ENCODE results near the gene KCNN1. TPM values are rescaled to one million over a fixed set of nuclear protein-coding genes. Genes with fewer than 3 reads are reported as not detected.
A peak's percentile ranks its signal among the peaks of the same experiment; 100 is the strongest.

Gene KCNN1
- total and polyA plus RNA-seq, 4 donors, result 0.14 to 0.60 (median 0.19) TPM; not detected in 1

DNA sequence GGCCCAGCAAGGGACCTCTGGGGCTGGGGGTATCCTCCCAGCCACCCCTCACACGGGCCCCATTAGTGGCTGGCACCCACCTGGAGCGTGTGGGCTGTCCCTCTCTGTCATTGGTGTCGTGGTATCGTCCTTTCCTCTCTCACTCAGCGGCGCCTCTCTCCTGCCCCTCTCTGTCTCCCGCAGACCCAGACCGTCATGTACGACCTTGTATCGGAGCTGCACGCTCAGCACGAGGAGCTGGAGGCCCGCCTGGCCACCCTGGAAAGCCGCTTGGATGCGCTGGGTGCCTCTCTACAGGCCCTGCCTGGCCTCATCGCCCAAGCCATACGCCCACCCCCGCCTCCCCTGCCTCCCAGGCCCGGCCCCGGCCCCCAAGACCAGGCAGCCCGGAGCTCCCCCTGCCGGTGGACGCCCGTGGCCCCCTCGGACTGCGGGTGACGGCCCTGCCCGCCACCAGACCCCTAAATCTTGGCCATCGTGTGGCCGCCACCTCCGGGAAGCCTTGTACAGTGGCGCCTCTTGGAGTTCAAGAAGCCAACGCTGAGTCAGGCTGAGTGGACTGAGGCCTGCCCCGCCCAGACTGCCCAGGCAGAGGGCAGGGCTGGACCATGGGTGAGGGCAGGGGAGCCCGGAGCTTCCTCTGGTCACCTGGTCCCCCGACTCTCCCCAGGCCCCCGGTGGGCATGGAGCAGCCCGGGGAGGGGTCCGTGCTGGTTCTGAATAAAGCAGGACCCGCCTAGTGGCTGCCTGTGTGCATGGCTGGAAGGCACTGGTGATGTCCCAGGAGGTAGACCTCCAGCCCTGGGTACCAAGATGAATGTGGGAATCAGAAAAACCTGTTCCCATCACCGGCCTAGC, 31.3 kb downstream of the KCNN1 start:
- H3K9ac ChIP-seq (ENCODE audit: insufficient read depth in 1 of 2, low read length in 2 of 2), result no peak overlapping the region
- DNase-seq (no peak), ATAC-seq (ENCODE audit: insufficient read depth, low FRiP score) (no peak)
- H3K4me1 ChIP-seq (ENCODE audit: control insufficient read depth in 5 of 5, insufficient read depth in 5 of 5, low read length in 5 of 5), result peaks cover 0 to 5% (median 0%) of the 10 kb centered on the region in 5 donors
- TF ChIP-seq, protein P1, sequence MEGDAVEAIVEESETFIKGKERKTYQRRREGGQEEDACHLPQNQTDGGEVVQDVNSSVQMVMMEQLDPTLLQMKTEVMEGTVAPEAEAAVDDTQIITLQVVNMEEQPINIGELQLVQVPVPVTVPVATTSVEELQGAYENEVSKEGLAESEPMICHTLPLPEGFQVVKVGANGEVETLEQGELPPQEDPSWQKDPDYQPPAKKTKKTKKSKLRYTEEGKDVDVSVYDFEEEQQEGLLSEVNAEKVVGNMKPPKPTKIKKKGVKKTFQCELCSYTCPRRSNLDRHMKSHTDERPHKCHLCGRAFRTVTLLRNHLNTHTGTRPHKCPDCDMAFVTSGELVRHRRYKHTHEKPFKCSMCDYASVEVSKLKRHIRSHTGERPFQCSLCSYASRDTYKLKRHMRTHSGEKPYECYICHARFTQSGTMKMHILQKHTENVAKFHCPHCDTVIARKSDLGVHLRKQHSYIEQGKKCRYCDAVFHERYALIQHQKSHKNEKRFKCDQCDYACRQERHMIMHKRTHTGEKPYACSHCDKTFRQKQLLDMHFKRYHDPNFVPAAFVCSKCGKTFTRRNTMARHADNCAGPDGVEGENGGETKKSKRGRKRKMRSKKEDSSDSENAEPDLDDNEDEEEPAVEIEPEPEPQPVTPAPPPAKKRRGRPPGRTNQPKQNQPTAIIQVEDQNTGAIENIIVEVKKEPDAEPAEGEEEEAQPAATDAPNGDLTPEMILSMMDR (IDR thresholded peaks at IDR 0.05; ENCODE audit: control extremely low read depth, extremely low read depth), result no peak
- 60 to 71% methylated on average over 38 to 41 of the region's 41 CpGs for WGBS, 2 donors
- no peaks in the 10 kb centered on the region for H3K9me3 ChIP-seq (ENCODE audit: control insufficient read depth in 4 of 4, insufficient read depth in 3 of 4, low read length in 3 of 4)
- no peaks in the 10 kb centered on the region for H3K27me3 ChIP-seq (ENCODE audit: control insufficient read depth in 3 of 3, insufficient read depth in 3 of 3, low read length in 2 of 3)
- no peak overlapping the region for H3K4me3 ChIP-seq
- peak overlapping the region in 1 of 2 donors; percentile 25 for H3K27ac ChIP-seq (ENCODE audit: low read depth in 1 of 2, low read length in 1 of 2)
- H3K36me3 ChIP-seq (ENCODE audit: control insufficient read depth in 4 of 4, insufficient read depth in 4 of 4, low read length in 4 of 4), result no peaks in the 10 kb centered on the region

DNA sequence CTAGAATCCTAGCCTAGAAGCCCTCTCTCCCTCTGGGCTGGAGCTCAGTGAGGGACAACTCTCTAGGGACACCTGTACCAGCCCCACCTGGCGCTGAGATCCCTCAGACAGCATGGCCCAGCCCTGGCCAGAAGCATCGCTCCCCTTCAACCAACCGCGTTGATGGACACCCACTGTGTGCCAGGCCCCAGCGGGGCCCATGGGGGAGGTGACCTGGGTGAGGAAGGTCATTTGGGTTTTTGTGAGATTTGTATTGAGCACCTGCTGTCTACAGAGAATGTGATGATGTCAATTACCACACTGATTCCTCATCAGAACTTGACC, 31.9 kb downstream of the KCNN1 start:
- DNase-seq (no peak), ATAC-seq (ENCODE audit: insufficient read depth, low FRiP score) (no peak)
- Histone ChIP-seq H3K4me3 (no peak overlapping the region), H3K4me1 (ENCODE audit: control insufficient read depth in 5 of 5, insufficient read depth in 5 of 5, low read length in 5 of 5) (peaks cover 0 to 5% (median 0%) of the 10 kb centered on the region in 5 donors), H3K9me3 (ENCODE audit: control insufficient read depth in 4 of 4, insufficient read depth in 3 of 4, low read length in 3 of 4) (no peaks in the 10 kb centered on the region), H3K36me3 (ENCODE audit: control insufficient read depth in 4 of 4, insufficient read depth in 4 of 4, low read length in 4 of 4) (no peaks in the 10 kb centered on the region), H3K27me3 (ENCODE audit: control insufficient read depth in 3 of 3, insufficient read depth in 3 of 3, low read length in 2 of 3) (no peaks in the 10 kb centered on the region), H3K9ac (ENCODE audit: insufficient read depth in 1 of 2, low read length in 2 of 2) (no peak overlapping the region), H3K27ac (ENCODE audit: low read depth in 1 of 2, low read length in 1 of 2) (peak overlapping the region in 1 of 2 donors; percentile 25)
- TF ChIP-seq, protein P1 (IDR thresholded peaks at IDR 0.05; ENCODE audit: control extremely low read depth, extremely low read depth), result no peak
- 91 to 92% methylated on average over 5 of the region's 5 CpGs for WGBS, 2 donors

DNA sequence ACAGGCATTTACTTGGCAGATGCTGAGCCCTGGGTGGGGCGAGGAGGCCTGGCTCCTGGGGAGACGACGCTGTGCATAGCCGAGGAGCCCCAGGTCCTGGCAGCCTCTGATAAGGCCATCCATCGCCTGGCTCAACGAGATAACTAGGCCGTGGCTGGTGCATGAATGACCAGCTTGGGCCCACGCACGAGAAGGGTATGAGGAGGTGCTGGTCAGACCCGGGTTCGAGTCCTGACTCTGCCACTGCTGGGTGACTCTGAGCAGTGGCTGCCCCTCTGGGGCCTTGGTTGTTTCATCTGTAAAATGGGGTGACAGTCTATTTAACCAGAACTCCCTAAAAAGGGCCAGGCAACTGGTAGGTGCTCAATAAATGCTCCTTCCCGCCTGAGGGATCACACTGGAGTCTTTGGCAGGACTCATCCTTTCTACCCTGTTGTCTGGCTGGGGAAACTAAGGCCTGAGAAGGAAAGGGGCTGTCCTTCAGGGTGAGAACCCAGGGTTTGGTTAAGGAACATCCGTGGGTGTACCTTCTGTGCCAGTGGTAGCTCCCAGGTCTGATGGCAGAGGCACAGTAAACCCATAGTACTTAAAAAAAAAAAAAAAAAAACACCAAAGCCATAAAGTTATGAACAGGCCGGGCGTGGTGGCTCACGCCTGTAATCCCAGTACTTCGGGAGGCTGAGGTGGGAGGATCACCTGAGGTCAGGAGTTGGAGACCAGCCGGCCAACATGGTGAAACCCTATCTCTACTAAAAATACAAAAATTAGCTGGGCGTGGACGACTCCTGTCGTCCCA, 33.0 kb downstream of the KCNN1 start:
- DNase-seq (peak in 1 of 3 donors; percentile 28), ATAC-seq (ENCODE audit: insufficient read depth, low FRiP score) (no peak)
- 82 to 86% methylated on average over 21 of the region's 21 CpGs for WGBS, 2 donors
- H3K9ac ChIP-seq (ENCODE audit: insufficient read depth in 1 of 2, low read length in 2 of 2), result no peak overlapping the region
- H3K27me3 ChIP-seq (ENCODE audit: control insufficient read depth in 3 of 3, insufficient read depth in 3 of 3, low read length in 2 of 3), result no peaks in the 10 kb centered on the region
- H3K9me3 ChIP-seq (ENCODE audit: control insufficient read depth in 4 of 4, insufficient read depth in 3 of 4, low read length in 3 of 4), result no peaks in the 10 kb centered on the region
- H3K4me3 ChIP-seq, result no peak overlapping the region
- TF ChIP-seq, protein P1 (IDR thresholded peaks at IDR 0.05; ENCODE audit: control extremely low read depth, extremely low read depth), result no peak
- no peaks in the 10 kb centered on the region for H3K36me3 ChIP-seq (ENCODE audit: control insufficient read depth in 4 of 4, insufficient read depth in 4 of 4, low read length in 4 of 4)
- H3K27ac ChIP-seq (ENCODE audit: low read depth in 1 of 2, low read length in 1 of 2), result peak overlapping the region in 1 of 2 donors; percentile 89
- H3K4me1 ChIP-seq (ENCODE audit: control insufficient read depth in 5 of 5, insufficient read depth in 5 of 5, low read length in 5 of 5), result peaks cover 0 to 5% (median 0%) of the 10 kb centered on the region in 5 donors

Measured in lung (tissue), 12 donors.